Measurements from ENCODE around the gene NXPE2. TPM values are rescaled to one million over a fixed set of nuclear protein-coding genes. Genes with fewer than 3 reads are reported as not detected.

Gene NXPE2
- total and polyA plus RNA-seq, 2 of the 8 experiments (the other 6 are each of a cell fraction or from before 2014, with no cell fraction given): not detected

GRCh38 chr11:114746013-114746412, 67.7 kb downstream of the NXPE2 start (continued):
- TF ChIP-seq CHD7 (IDR thresholded peaks at IDR 0.05; ENCODE audit: insufficient replicate concordance, low read length): no peak
- TF ChIP-seq TAF7 (optimal IDR thresholded peaks at IDR 0.05; ENCODE audit: borderline replicate concordance, low read depth, low read length): no peak
- no peak for TF ChIP-seq SIRT6 (IDR thresholded peaks at IDR 0.05; ENCODE audit: low read length)
- TF ChIP-seq RXRA (IDR thresholded peaks at IDR 0.05; ENCODE audit: insufficient read depth, low read depth, low read length): no peak
- no peak for TF ChIP-seq CTCF (IDR thresholded peaks at IDR 0.05; ENCODE audit: control extremely low read depth in 1 of 3, insufficient read depth in 1 of 3, low read depth in 1 of 3, low read length in 3 of 3)
- TF ChIP-seq TCF12 (IDR thresholded peaks at IDR 0.05; ENCODE audit: low read depth, low read length): no peak
- TF ChIP-seq SP4 (IDR thresholded peaks at IDR 0.05; ENCODE audit: low read length): no peak
- TF ChIP-seq CTBP2 (IDR thresholded peaks at IDR 0.05; ENCODE audit: borderline replicate concordance, insufficient read depth, insufficient read length, low read length): no peak
- no peak for TF ChIP-seq CHD1 (IDR thresholded peaks at IDR 0.05; ENCODE audit: low read depth, low read length)
- no peak for TF ChIP-seq SP2 (IDR thresholded peaks at IDR 0.05; ENCODE audit: low read length)
